Measurements from ENCODE around the gene GTF2E1. TPM values are rescaled to one million over a fixed set of nuclear protein-coding genes. Genes with fewer than 3 reads are reported as not detected.

Gene GTF2E1
- total RNA-seq, 1 donor from 2014 or later: 31.6 TPM

DNA sequence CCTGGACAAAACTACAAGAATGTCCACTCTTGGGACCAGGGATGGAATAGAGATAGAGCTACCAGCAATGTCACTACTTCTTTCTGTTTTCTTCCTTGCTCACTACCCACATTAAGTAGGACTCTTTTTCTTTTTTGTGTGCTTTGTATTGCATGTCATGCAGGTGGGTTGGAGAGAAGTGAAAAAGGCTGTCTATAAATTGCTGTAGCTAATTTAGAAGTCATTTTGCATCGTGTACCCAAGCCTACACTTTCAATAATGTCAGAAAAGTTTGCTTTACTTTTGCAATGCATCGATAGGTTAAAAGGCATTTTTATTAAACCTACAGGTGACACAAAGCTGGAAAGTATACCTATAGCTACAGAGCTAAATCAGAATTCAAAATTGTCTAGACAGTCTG is 58.9 kb downstream of the GTF2E1 start:
- H3K27me3 Mint-ChIP-seq (ENCODE audit: low read depth, unreplicated experiment): no peaks in the 10 kb centered on the region
- no peak for FAIRE-seq
- H3K4me1 ChIP-seq (ENCODE audit: insufficient read depth, low read length): no peaks in the 10 kb centered on the region

GRCh38 chr3:120802916-120803315 is 60.4 kb downstream of the GTF2E1 start:
- Histone ChIP-seq H3K4me2 (ENCODE audit: low read length) (no peak overlapping the region), H3K27ac (ENCODE audit: low read depth, low read length) (no peak overlapping the region), H3K79me2 (ENCODE audit: insufficient read depth, low read length) (no peaks in the 10 kb centered on the region), H2AFZ (ENCODE audit: low read depth, low read length) (no peak overlapping the region), H3K9me3 (ENCODE audit: insufficient read depth, low read depth, low read length) (no peaks in the 10 kb centered on the region), H3K9ac (ENCODE audit: low read length) (no peak overlapping the region), H3K4me1 (ENCODE audit: insufficient read depth, low read length) (no peaks in the 10 kb centered on the region), H3K4me3 (ENCODE audit: insufficient read depth, low read depth, low read length) (no peak overlapping the region), H4K20me1 (ENCODE audit: insufficient read depth, low read length) (no peaks in the 10 kb centered on the region), H3K36me3 (ENCODE audit: insufficient read depth, low read length) (no peaks in the 10 kb centered on the region), H3K27me3 (ENCODE audit: insufficient read depth, low read length) (no peaks in the 10 kb centered on the region)
- Mint-ChIP-seq H3K27ac (ENCODE audit: unreplicated experiment) (no peak overlapping the region), H3K9me3 (ENCODE audit: unreplicated experiment) (no peaks in the 10 kb centered on the region), H3K4me1 (ENCODE audit: low read depth, unreplicated experiment) (peaks cover under 1% of the 10 kb centered on the region), H3K36me3 (ENCODE audit: low read depth, unreplicated experiment) (no peaks in the 10 kb centered on the region), H3K27me3 (ENCODE audit: low read depth, unreplicated experiment) (no peaks in the 10 kb centered on the region), H3K4me3 (ENCODE audit: unreplicated experiment) (no peak overlapping the region)
- TF ChIP-seq, protein P1, sequence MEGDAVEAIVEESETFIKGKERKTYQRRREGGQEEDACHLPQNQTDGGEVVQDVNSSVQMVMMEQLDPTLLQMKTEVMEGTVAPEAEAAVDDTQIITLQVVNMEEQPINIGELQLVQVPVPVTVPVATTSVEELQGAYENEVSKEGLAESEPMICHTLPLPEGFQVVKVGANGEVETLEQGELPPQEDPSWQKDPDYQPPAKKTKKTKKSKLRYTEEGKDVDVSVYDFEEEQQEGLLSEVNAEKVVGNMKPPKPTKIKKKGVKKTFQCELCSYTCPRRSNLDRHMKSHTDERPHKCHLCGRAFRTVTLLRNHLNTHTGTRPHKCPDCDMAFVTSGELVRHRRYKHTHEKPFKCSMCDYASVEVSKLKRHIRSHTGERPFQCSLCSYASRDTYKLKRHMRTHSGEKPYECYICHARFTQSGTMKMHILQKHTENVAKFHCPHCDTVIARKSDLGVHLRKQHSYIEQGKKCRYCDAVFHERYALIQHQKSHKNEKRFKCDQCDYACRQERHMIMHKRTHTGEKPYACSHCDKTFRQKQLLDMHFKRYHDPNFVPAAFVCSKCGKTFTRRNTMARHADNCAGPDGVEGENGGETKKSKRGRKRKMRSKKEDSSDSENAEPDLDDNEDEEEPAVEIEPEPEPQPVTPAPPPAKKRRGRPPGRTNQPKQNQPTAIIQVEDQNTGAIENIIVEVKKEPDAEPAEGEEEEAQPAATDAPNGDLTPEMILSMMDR (IDR thresholded peaks at IDR 0.05; ENCODE audit: insufficient read depth, low read depth, low read length): no peak
- no peak for TF ChIP-seq EZH2 (IDR thresholded peaks at IDR 0.05; ENCODE audit: insufficient read depth, low read length)
- no peak for FAIRE-seq
- DNase-seq (ENCODE audit: low read depth): no peak

More for the DNA sequence above, 58.9 kb downstream of the GTF2E1 start:
- H2AFZ ChIP-seq (ENCODE audit: low read depth, low read length): no peak overlapping the region
- no peaks in the 10 kb centered on the region for H3K36me3 Mint-ChIP-seq (ENCODE audit: low read depth, unreplicated experiment)
- no peaks in the 10 kb centered on the region for H3K9me3 ChIP-seq (ENCODE audit: insufficient read depth, low read depth, low read length)
- H3K27ac ChIP-seq (ENCODE audit: low read depth, low read length): no peak overlapping the region
- H3K9ac ChIP-seq (ENCODE audit: low read length): no peak overlapping the region
- no peak overlapping the region for H3K4me3 ChIP-seq (ENCODE audit: insufficient read depth, low read depth, low read length)
- H3K27ac Mint-ChIP-seq (ENCODE audit: unreplicated experiment): no peak overlapping the region
- no peak overlapping the region for H3K4me3 Mint-ChIP-seq (ENCODE audit: unreplicated experiment)
- no peak overlapping the region for H3K4me2 ChIP-seq (ENCODE audit: low read length)
- H3K9me3 Mint-ChIP-seq (ENCODE audit: unreplicated experiment): no peaks in the 10 kb centered on the region
- no peaks in the 10 kb centered on the region for H3K36me3 ChIP-seq (ENCODE audit: insufficient read depth, low read length)
- H3K27me3 ChIP-seq (ENCODE audit: insufficient read depth, low read length): no peaks in the 10 kb centered on the region
- DNase-seq (ENCODE audit: low read depth): no peak
- H3K79me2 ChIP-seq (ENCODE audit: insufficient read depth, low read length): no peaks in the 10 kb centered on the region
- TF ChIP-seq EZH2 (IDR thresholded peaks at IDR 0.05; ENCODE audit: insufficient read depth, low read length): no peak
- TF ChIP-seq, protein P1 (IDR thresholded peaks at IDR 0.05; ENCODE audit: insufficient read depth, low read depth, low read length): no peak
- H4K20me1 ChIP-seq (ENCODE audit: insufficient read depth, low read length): no peaks in the 10 kb centered on the region
- H3K4me1 Mint-ChIP-seq (ENCODE audit: low read depth, unreplicated experiment): peaks cover 3% of the 10 kb centered on the region

DNA sequence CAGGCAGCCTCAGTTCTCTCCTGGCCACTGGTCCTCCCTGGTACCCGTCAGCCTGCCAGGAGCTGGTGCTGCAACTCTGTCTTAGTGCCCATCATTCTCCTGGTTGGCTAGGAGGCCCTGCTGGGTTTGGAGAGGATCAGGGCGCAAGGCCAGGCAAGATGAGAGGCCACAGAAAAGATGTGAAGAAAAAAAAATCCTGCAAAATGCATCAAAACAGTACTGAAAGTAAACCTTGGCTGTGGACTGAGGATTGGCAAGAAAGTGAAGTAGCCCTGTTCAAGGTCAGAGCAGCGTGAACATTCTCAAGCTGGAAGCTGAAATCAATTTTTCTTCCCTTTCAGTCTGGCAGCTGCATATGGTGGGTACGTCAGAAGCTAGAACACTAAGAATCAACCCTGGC is 74.2 kb downstream of the GTF2E1 start:
- Histone ChIP-seq H3K27me3 (ENCODE audit: insufficient read depth, low read length) (no peaks in the 10 kb centered on the region), H3K79me2 (ENCODE audit: insufficient read depth, low read length) (no peaks in the 10 kb centered on the region), H3K4me3 (ENCODE audit: insufficient read depth, low read depth, low read length) (no peak overlapping the region), H3K9ac (ENCODE audit: low read length) (no peak overlapping the region), H3K27ac (ENCODE audit: low read depth, low read length) (no peak overlapping the region), H3K9me3 (ENCODE audit: insufficient read depth, low read depth, low read length) (no peaks in the 10 kb centered on the region), H3K36me3 (ENCODE audit: insufficient read depth, low read length) (no peaks in the 10 kb centered on the region), H2AFZ (ENCODE audit: low read depth, low read length) (no peak overlapping the region), H4K20me1 (ENCODE audit: insufficient read depth, low read length) (no peaks in the 10 kb centered on the region), H3K4me1 (ENCODE audit: insufficient read depth, low read length) (no peaks in the 10 kb centered on the region), H3K4me2 (ENCODE audit: low read length) (no peak overlapping the region)
- Mint-ChIP-seq H3K36me3 (ENCODE audit: low read depth, unreplicated experiment) (no peaks in the 10 kb centered on the region), H3K9me3 (ENCODE audit: unreplicated experiment) (no peaks in the 10 kb centered on the region), H3K4me1 (ENCODE audit: low read depth, unreplicated experiment) (peaks cover 9% of the 10 kb centered on the region), H3K27me3 (ENCODE audit: low read depth, unreplicated experiment) (peaks cover 10% of the 10 kb centered on the region), H3K27ac (ENCODE audit: unreplicated experiment) (no peak overlapping the region), H3K4me3 (ENCODE audit: unreplicated experiment) (no peak overlapping the region)
- DNase-seq (ENCODE audit: low read depth) (no peak), FAIRE-seq (no peak)
- TF ChIP-seq, protein P1 (IDR thresholded peaks at IDR 0.05; ENCODE audit: insufficient read depth, low read depth, low read length): no peak
- TF ChIP-seq EZH2 (IDR thresholded peaks at IDR 0.05; ENCODE audit: insufficient read depth, low read length): no peak
